HG03565 (cell line): Measurements from ENCODE around the gene ARMH3.

Experiments
- ATAC-seq: cut with Tn5 transposase; IDR thresholded peaks from one replicate; pipeline ENCODE4 v1.9.1; 2021; ENCODE audit warnings: mild to moderate bottlenecking, moderate library complexity; ENCODE audit not compliant: unreplicated experiment

ARMH3 gene

DNA sequence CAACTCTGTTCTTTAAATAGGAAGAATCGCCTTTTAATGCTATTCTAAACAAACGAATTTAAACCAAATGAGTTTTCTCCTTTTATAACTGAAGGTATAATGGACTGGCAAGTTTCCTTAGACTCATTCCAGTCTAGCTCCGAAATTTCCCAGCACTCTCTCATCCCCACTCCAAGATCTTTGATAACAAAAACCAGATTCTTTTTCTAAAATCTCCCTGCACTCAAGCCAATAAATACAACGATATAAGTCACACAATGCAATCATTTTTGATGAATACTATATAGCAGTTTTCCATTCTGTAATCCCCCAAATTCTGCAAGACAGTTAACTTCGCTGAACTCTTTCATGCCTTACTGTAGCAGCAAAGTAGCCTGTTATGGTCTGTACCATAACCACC is 239.6 kb downstream of the ARMH3 start:
- no peak for ATAC-seq

DNA sequence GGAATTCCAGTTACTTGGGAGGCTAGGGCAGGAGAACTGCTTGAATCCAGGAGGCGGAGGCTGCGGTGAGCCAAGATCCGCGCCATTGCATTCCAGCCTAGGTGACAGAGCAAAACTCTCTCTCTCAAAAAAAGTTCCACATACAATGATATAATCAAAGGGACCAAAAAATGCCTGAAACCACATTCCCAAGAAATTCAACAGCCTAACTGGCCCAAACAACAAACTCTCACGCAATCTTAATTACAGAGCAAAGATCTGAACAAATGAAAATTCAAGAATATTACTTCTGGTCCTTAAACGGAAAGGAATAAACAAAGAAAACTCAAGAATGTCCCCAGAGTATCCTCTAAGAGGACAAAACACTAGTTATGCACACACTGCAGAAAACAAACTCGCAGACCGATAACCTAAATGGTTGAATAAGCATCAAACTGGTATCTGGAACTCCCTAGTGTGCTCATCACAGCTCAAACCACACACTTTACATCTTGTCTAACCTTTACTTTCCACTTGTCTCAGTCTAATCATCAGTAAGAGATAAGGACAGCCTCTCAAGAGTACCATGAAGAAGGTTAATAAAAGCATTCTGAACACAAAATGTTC is 241.4 kb downstream of the ARMH3 start:
- ATAC-seq, result no peak

DNA sequence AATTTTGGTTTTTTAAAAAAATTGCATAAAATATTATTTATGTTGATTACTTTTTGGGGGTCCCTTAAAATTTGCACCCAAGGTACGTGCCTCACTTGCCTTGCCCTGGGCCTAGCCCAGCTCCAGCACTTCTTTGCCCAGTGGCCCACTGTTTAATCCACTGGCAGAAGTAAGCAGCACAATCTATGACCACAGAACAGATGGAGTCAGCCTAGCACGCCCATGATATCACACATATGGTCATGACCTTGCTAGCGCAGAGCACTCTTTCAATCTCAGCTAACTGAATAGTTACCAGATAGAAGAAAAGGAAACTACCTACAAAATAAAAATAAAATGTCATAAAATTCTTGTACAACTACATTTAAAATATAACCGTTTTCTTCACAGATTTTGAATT is 243.4 kb downstream of the ARMH3 start:
- no peak for ATAC-seq

DNA sequence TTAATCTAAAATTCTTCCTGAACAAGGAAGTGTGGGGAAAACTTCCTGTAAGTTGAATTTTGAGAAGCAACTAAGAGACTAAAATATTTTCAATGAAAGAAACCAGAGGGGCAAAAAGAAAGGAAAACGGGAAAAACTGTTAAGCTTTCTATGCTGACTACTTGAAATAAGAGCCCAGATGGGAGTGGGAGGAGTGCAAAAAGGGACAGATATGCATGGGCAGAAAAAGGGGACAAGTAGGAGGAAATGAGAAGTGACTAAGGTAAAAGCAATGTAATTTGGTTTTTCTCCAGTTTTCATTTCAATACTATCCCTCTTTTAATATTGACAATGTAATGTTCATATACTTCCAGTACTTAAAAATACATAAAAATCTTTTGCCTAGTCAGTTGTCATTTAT is 248.8 kb downstream of the ARMH3 start:
- no peak for ATAC-seq

DNA sequence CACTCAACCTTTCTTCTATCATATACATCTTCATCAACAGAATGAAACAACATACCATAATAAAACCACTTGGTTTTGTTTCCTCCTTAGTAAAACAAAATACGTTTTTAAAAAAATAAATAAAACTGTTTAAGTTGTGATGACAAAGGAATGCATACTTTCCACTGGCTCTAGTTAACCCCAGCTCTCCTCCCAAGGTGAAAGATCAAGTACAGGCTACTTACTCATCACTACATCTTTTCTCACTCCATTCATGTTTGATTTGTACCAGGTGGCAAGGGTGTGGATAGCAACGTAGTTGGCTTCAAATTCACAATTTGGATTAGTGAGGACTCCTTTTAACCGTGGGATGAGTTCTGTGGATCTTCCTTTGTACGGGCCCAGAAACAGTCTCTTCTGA is 252.5 kb downstream of the ARMH3 start:
- no peak for ATAC-seq

DNA sequence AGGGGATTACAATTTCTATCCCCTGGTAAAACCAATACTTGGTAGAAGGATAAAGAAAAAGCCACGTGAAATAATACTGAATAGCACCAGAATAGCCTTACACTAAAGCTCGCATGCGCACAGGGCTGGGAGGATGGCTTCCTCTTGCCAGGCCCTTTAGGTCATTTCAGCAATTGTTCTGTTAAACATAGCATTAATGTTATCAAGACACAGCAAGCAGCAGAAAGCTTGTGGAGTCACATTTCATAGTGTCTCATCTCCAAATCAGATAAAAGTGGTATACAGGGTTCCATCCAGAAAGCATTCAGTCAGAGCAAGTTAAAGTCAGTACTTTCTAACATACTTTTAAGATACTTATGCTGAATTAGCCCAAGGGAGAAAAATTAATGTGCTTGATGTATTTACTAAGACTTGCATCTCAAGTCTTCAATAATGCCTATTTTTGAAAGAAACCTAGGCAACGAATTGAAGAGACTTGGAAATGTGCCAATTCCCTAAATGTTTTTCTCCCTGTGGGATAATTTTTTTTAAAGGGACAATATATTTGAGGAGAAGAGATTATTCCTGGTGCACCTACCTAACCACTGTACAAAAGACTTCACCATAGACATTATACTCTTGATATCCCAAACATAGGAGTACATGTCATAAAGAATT is 258.4 kb downstream of the ARMH3 start:
- no peak for ATAC-seq
